ENCODE data around the gene KLF15.

The KLF15 gene

GRCh38 chr3:126357295-126358037 is at the start of gene KLF15:
Gene KLF15 (minus strand): TSS chr3:126357408. CDS start chr3:126352922, 4,486 bp downstream.
- peak; percentile 78 for DNase-seq

DNA sequence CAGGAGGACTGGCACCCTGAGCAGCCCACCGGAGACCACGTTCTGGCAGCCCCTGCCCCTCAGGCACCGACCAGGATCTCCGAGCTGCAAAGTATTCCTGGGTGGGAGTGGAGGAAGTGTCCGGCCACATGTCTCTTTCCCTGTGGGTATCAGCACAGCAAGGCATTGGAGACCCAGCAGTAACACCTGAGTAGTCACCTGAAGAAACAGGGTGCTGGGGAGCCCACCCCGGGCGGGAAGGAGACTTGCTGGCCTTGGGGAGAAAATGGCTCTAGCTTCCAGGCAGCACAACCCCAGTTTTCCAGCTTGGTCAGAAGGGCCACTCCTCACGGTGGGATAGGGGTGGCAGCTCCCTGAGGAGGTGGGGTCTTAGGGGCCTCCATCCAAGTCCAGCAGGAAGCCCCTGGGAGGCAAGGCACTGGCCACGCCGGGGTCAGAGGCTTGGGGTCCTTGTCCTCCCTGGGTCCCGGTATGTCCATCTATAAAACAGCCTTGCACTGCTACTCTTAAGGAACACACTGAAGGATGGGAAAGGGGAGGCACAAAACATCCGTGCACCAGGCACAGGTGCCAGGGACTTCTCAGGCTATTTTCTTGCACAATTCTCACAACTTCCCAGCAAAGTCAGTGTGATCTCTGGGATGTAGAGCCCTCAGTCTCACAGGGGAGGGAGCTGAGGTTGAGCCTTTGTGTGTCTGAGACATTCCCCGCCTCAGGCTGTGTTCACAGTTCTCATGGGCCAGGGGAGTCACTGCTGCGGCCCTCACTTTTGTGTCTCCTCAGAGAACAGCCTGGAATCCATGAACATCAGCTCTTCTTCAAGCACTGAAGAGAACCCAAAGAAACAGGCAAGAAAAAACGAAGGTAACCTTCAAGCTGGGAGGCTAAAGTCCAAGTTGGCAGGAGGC is 49.4 kb upstream of the KLF15 start:
- DNase-seq: no peak

DNA sequence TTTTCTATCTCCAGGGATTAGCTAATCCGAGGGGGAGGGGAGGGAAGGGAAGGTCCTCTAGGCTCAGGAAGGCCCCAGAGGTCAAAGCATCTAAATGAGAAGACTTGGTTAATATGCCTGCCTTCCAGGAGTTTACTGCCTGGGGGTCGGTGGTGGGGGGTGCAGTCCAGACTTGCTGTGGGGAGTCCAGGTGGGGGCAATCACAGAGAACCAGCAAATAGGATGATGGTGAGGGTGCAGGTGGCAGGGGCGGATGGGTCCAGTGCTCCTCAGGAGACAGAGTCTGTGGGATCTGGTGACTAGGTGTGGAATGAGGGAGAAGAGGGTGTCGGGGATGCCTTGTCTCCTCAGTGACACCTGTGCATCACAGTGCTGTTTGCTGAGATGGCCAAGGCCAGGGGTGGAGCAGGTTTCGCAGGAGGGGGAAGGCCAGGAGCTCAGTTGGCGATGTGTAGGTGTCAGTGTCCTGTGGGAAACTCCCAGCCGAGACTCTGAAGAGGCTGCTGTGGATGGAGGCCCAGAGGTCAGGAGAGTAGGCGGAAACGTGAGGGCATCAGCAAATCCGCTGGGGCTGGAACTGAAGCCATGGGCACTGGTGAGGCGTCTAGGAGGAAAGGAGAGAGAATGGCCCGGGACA is 45.6 kb upstream of the KLF15 start:
- DNase-seq: no peak

- no peak for DNase-seq
Observed at GRCh38 chr3:126402178-126402577, 45.0 kb upstream of the KLF15 start.

DNA sequence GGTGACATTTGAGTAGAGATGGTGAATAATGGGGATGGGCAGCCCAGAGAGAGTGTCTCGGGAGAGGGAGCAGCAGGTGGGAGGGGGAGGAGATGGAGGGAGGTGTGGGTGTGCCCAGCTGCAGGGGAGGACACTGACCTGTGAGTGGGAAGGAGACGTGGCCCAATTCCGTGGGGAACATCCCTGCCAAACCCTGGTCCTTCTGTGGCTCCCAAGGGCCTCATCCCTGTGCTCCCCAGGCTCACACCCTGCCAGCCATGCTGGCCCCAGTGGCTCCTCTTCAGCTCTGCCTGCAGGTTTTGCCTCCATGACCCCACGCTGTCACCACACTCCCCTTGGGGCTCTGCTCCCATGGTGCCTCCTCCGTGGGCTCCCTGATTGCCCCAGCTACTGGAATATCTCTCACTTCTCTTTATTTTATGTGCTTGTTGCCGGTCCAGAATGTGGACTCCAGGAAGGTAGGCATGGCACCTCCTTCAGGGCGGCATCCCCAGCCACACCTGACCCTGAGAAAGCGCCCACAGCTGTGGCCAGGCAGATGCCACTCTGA is 44.5 kb upstream of the KLF15 start:
- DNase-seq: no peak

- DNase-seq: no peak
Observed at GRCh38 chr3:126399756-126400155, 42.5 kb upstream of the KLF15 start.

DNA sequence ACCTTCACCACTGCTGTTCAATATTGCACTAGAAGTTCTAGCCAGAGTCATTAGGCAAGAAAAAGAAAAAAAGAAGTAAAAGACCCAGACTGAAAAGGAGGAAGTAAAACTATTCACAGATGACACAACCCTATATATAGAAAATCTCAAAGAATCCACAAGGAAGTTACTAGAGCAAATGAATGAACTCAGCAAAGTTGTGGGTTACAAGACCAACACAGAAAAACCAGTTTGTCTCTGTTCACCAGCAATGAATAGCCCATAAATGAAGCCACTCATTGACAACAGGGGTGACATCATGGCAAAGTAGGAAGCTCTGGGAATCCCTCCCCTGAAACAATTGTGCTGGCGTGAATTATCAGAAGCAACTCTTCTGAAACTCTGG is 42.1 kb upstream of the KLF15 start:
- DNase-seq: no peak

DNA sequence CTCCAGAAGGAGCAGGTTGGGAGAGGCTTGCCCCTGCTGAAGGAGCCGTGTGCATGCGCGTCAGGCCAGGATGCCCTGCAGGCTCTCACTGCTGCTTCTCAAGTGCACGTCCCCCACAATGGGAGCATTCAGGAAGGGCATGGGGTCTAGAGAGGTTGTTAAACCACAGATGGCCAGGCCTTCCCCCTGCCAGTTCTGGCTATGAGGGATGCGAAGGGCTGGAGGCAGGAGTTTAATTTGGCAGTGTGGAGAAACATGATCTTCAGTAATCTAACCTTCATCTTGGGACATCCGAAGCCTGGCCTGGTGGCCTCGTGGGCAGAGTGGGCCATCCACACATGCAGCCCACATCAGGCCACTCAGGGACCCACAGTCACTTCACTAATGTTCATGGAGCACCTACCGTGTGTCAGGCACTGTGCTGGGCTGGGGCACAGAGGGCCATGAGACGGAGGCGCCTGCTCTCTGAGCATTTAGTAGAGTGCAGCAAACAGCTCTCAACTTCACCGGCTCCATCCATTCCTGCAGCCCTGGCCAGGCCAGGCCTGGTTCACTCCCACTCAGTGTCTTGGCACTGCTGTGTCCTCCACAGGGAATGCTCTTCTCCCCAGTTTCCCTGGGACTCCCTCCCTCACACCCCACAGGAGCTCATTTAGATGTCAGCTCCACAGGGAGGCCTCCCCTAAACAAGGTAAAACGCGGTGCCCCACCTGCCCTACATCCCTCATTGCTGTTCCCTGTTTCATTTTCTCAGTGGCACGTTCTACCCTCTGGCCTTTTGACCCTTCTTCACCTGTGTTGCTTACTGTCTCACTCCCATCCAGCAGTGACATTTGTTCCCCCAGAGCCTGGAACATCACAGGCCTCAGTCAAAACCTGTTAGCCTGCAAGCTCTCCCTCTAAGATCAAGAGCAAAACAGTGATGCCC is 41.5 kb upstream of the KLF15 start:
- no peak for DNase-seq

DNA sequence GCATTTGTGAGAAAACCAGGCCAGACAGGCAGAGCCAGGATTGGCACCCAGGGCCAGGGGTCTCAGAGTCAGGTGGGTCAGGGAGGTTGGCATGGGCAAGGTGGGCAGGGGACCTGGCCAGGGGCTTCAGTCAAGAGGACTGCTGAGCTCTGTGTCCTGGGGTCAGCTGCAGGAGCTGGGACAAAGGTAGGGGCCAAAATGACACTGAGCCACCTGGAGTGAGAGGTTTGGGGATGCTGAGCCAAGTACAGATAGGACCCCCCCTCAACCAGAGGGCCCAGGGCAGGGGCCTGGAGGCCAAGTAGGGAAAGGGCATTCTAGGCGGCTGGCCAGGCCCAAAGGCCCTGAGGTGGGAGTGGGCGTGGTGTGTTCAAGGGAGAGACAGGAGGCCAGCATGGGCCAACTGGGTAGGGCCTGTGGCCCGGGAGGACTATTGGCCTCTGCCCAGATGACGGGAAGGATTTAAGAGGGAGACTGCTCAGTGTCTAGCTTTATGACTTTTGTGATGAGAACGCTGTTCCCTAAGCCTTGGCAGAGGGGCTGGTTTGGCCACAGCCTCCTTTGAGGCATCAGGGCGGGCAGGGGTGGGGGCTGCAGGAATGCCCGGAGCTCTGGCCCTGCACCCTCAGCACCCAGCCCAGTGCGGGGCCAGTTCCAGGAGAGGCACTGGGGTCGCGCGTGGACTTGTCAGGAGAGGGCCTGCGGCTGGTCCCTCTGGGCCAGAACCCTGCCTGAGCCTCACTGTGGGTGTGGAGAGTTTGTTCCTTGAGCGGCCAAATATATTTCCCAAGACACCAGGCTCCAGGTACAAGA is 40.6 kb upstream of the KLF15 start:
- no peak for DNase-seq

DNA sequence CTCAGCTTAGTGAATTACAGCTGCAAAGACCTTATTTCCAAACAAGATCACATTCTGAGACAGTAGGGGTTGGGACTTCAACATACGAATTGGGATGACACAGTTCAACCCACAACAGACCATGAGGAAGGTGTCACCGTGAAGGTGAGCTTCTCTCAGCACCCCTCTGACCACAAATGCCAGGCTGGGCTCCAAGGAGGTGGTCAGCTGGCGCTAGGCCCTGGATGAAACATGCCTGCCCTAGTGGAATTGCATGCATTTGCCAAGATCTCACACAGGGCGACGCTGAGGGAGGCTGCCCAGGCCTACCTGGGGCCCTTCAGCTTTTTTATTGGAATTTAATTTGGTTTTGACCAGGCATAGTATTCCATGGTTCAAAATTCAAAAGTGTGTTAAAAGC is 39.3 kb upstream of the KLF15 start:
- DNase-seq: no peak

DNA sequence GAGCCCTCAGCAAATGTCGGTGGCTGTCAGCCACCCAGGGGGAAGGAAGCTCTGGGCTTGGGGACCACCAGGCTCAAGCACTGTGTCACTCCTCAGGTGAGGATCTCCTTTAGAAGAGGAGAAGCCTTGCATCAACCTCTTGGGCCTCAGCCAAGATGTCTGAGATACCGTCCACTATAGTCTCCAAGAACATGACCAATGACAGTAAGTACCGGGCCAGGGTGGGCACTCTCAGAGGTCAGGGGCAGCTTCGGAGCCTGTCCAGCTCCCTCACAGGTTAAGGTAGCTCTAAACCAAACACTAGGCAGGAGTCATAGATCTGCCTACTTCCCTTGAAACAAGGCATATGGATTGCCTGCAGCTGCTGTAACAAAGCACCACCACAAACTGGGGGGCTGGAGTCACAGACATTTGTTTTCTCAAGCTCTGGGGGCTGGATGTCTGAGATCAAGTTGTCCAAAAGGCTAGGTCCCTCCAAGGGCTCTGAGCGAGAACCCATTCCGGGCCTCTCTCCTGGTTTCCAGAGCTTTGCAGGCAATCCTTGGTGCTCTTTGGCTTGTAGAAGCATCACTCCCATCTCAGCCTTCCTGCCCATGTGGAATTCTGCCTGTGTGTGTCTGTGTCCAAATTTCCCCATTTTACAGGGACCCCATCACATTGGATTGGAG is 38.8 kb upstream of the KLF15 start:
- DNase-seq: no peak

DNA sequence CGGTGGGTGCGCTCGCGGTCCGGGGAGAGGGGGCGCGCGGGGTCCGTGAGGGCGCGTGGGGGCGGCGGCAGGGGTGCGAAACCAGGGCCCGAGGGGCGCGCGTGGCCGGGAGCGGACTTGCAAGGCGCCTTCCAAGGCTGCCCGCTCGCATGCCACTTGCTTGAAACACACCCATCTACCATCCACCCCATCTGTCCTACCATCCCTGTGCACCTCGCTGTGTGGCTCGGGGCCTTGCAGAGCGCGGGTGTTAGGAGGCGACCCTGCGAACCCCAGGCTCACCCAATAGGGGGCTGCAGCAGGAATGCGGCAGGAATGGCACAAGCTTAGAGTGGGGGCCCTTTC is 37.7 kb upstream of the KLF15 start:
- DNase-seq: no peak

GRCh38 chr3:126394179-126394976 is 37.2 kb upstream of the KLF15 start, which contains the start of gene CFAP100:
Gene CFAP100 (plus strand): TSS chr3:126394909. CDS start chr3:126396001, 1,092 bp downstream.
- DNase-seq: no peak

DNA sequence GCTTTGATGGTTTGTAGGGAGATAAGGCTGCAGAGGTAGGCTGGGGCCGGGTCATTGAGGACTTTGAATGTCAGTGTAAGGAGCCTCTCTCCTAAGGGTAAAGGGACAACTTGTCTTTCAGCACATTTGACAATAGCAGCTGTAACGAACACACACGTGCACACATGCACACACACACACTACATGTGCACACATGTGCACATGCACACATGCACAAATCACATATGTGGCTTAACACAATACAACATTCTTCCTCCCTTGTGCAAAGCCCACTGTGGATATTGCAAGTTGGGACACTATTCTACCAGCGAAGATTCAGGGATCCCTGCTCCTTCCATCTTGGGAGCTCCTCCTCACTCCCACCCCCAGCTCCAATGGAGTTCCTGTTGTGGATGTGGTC is 36.4 kb upstream of the KLF15 start:
- DNase-seq: no peak

GRCh38 chr3:126392246-126392645 is 35.0 kb upstream of the KLF15 start:
- no peak for DNase-seq

DNA sequence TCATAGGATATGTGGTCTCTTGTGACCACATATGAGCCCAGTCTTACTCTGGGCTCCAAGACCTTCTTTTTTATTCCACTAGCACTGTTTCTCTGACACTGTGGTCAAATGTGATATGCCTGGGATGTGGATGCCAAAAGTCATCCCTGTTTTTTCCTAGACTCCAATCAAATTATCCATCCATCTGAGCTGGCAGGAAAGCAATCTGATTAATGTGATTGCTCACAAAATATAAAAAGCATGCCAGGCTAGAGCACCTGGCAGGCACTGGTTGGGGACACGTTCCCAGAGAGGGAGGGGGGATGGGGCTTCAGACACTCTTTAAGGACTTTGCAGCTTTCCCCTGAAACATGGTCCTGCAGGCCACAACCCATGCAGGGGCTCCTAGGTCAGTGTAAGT is 34.4 kb upstream of the KLF15 start:
- DNase-seq: no peak

DNA sequence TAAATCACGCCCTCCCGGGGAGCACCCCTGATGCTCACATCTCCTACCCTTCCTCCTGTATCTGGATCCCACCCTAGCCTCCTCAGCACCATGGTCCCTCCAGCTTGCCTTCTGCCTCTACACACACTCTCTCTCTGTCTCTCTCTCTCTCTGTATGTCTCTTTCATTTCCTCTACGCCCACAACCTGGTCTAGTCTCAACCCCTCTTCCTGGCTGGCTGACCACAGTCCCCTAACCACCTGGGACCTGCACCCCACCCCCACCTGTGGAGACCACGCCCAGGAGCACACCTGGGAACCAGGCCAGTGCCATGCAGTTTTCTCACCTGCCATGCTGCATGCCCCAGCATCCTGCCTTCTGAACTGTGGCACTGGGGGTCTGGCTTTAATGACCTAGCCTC is 33.5 kb upstream of the KLF15 start:
- DNase-seq: no peak

DNA sequence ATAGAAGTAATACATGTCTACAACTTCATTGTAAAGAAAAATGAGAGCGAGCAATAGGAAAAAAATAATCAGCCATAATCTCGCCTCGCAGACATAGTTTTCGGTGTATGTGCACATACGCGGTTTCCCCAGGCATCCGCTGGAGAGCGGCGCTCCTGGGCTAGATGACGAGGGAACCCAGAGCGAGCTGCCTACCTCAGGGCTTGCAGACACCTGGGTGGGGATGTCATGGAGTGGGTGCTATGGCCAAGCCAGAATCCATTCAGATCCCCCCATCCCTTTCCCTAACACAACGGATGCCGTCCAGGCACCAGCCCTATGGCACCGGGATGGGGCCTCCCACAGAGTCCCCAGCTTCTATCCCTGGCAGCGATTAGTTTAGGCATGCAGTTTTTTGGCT is 33.0 kb upstream of the KLF15 start:
- DNase-seq: no peak

- DNase-seq: no peak
Observed at GRCh38 chr3:126389794-126390146, 32.6 kb upstream of the KLF15 start.

All from CD4-positive, alpha-beta T cell treated with Interleukin-15 for 1 hour (primary cell).